GM18868 (cell line): ENCODE measurements around the gene SH3BGRL.

Source experiments
- ATAC-seq: cut with Tn5 transposase; IDR thresholded peaks from one replicate; pipeline ENCODE4 v1.9.1; 2021; ENCODE audit warnings: mild to moderate bottlenecking, moderate library complexity; ENCODE audit not compliant: unreplicated experiment

SH3BGRL gene

GRCh38 chrX:81201671-81202455 is at the start of gene SH3BGRL, which contains the start of gene HMGN5:
TSS of gene SH3BGRL (plus strand) at chrX:81202102. CDS start at chrX:81202201, 99 bp downstream.
TSS of gene HMGN5 (minus strand) at chrX:81201913. CDS start at chrX:81121549, 80,364 bp downstream.
- peak; percentile 94 for ATAC-seq

GRCh38 chrX:81168391-81168790 is 33.5 kb upstream of the SH3BGRL start:
- peak; percentile 85 for ATAC-seq

- ATAC-seq = peak; percentile 76
These were observed 27.6 kb upstream of the SH3BGRL start for GRCh38 chrX:81174286-81174685.

GRCh38 chrX:81195259-81195658 is 6.6 kb upstream of the SH3BGRL start:
- no peak for ATAC-seq

GRCh38 chrX:81195712-81196111 is 6.2 kb upstream of the SH3BGRL start:
- ATAC-seq = peak; percentile 95

- ATAC-seq = no peak
These were observed 831 bp upstream of the SH3BGRL start for GRCh38 chrX:81201071-81201470.

GRCh38 chrX:81202456-81202819 is 536 bp downstream of the SH3BGRL start:
- ATAC-seq = peak; percentile 19

GRCh38 chrX:81202943-81203342 is 1.0 kb downstream of the SH3BGRL start:
- no peak for ATAC-seq

- ATAC-seq = no peak
These were observed 3.6 kb downstream of the SH3BGRL start for GRCh38 chrX:81205551-81205950.

- no peak for ATAC-seq
These were observed 4.6 kb downstream of the SH3BGRL start for GRCh38 chrX:81206476-81206875.

GRCh38 chrX:81208916-81209315 is 7.0 kb downstream of the SH3BGRL start:
- no peak for ATAC-seq

- no peak for ATAC-seq
These were observed 13.8 kb downstream of the SH3BGRL start for GRCh38 chrX:81215685-81216084.

- ATAC-seq = no peak
These were observed 27.3 kb downstream of the SH3BGRL start for GRCh38 chrX:81229229-81229628.

GRCh38 chrX:81229901-81230300 is 28.0 kb downstream of the SH3BGRL start:
- ATAC-seq = no peak

GRCh38 chrX:81231476-81231875 is 29.6 kb downstream of the SH3BGRL start:
- ATAC-seq = no peak

- ATAC-seq = no peak
These were observed 30.3 kb downstream of the SH3BGRL start for GRCh38 chrX:81232218-81232617.

GRCh38 chrX:81237516-81237915 is 35.6 kb downstream of the SH3BGRL start:
- ATAC-seq = no peak

- ATAC-seq = no peak
These were observed 36.3 kb downstream of the SH3BGRL start for GRCh38 chrX:81238166-81238565.

GRCh38 chrX:81240701-81241331 is 38.9 kb downstream of the SH3BGRL start:
- no peak for ATAC-seq

GRCh38 chrX:81241753-81242152 is 39.9 kb downstream of the SH3BGRL start:
- ATAC-seq = no peak

GRCh38 chrX:81255876-81256275 is 54.0 kb downstream of the SH3BGRL start:
- no peak for ATAC-seq

GRCh38 chrX:81257817-81258216 is 55.9 kb downstream of the SH3BGRL start:
- peak; percentile 54 for ATAC-seq
